SK-N-SH (cell line): Measurements from ENCODE around the gene PALM.

Experiments
- CHD2 ChIP-seq: fragments of 150-350 bp; IDR thresholded peaks from 2 replicates; pipeline ENCODE4 v1.6.1; 2018; ENCODE audit warnings: low read length; ENCODE audit not compliant: partially characterized antibody
- CTCF ChIP-seq: fragments of 200-600 bp; sonication (generic); IDR thresholded peaks from 2 replicates; pipeline ENCODE4 v1.6.1; 2017; ENCODE audit warnings: antibody characterized with exemption, mild to moderate bottlenecking, moderate library complexity
- EZH2phosphoT487 ChIP-seq: fragments of 200-600 bp; sonication (generic); IDR thresholded peaks from 2 replicates; pipeline ENCODE4 v1.6.1; 2017; ENCODE audit warnings: low read depth, mixed run types, mild to moderate bottlenecking, antibody characterized with exemption, moderate library complexity, borderline replicate concordance
- GABPA ChIP-seq: IDR thresholded peaks from 2 replicates; pipeline ENCODE4 v1.4.0; 2012; ENCODE audit warnings: low read depth, mild to moderate bottlenecking
- MAX ChIP-seq: IDR thresholded peaks from 2 replicates; pipeline ENCODE4 v1.4.0; 2012; ENCODE audit warnings: low read depth
- MXI1 ChIP-seq: IDR thresholded peaks from 2 replicates; pipeline ENCODE4 v1.6.1; 2012; ENCODE audit warnings: mild to moderate bottlenecking, low read depth, low read length, improper control_type of control experiment
- POLR2AphosphoS5 ChIP-seq: IDR thresholded peaks from 2 replicates; pipeline ENCODE4 v1.6.1; 2012; ENCODE audit warnings: low read depth, low read length
- RAD21 ChIP-seq: IDR thresholded peaks from 2 replicates; pipeline ENCODE4 v1.6.1; 2012; ENCODE audit warnings: mild to moderate bottlenecking, low read length
- SMC3 ChIP-seq: IDR thresholded peaks from 2 replicates; pipeline ENCODE4 v1.6.1; 2012; ENCODE audit warnings: low read depth, low read length, improper control_type of control experiment
- TF ChIP-seq, protein P1 (sequence below): fragments of 150-350 bp; IDR thresholded peaks from 2 replicates; pipeline ENCODE4 v1.6.1; 2017; ENCODE audit warnings: antibody characterized with exemption, low read length, low read depth, borderline replicate concordance

GRCh38 chr19:661427-662196 is 47.1 kb upstream of the PALM start:
- TF ChIP-seq CTCF (no peak), GABPA (no peak), RAD21 (no peak), SMC3 (no peak), POLR2AphosphoS5 (no peak), MXI1 (no peak), EZH2phosphoT487 (no peak), MAX (no peak), CHD2 (no peak)
- TF ChIP-seq, protein P1, sequence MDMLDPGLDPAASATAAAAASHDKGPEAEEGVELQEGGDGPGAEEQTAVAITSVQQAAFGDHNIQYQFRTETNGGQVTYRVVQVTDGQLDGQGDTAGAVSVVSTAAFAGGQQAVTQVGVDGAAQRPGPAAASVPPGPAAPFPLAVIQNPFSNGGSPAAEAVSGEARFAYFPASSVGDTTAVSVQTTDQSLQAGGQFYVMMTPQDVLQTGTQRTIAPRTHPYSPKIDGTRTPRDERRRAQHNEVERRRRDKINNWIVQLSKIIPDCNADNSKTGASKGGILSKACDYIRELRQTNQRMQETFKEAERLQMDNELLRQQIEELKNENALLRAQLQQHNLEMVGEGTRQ: no peak
